Fibroblast of lung (primary cell): Measurements from ENCODE around the gene SPTBN1.

Source experiments
- CTCF ChIP-seq, 2 donors: IDR thresholded peaks in 1 of 2; conservative IDR thresholded peaks in 1 of 2; 1 replicate in 1 of 2; 2 replicates in 1 of 2; pipeline ENCODE4 v1.5.1; 2011 to 2012; ENCODE audit warnings: low read length in 2 of 2, control low read depth in 1 of 2, inconsistent platforms in 1 of 2, low read depth in 1 of 2, mild to moderate bottlenecking in 1 of 2
- EZH2 ChIP-seq: IDR thresholded peaks from 2 replicates; pipeline ENCODE4 v1.5.1; 2012; ENCODE audit warnings: low read length, control low read depth, mild to moderate bottlenecking; ENCODE audit errors: missing control alignments

GRCh38 chr2:54638103-54638502 lies 182.0 kb downstream of the SPTBN1 start:
- no peak for TF ChIP-seq CTCF (conservative IDR thresholded peaks at IDR 0.05 in 1 of 2, IDR thresholded peaks at IDR 0.05 in 1 of 2; ENCODE audit: low read depth in 1 of 2, low read length in 2 of 2)
- TF ChIP-seq EZH2: no peak
